COLO668 (cell line): Measurements from ENCODE around the gene STRN.
"Not testable (repeated sequence)": the region's sequence is repeated elsewhere in the genome, so short reads cannot be mapped to it uniquely, and the experiment has no call there.

ENCODE experiments used
- DNase-seq: peaks from one replicate; lab custom pipeline; 2025; ENCODE audit not compliant: unreplicated experiment; lab: John Stamatoyannopoulos, UW

STRN gene

DNA sequence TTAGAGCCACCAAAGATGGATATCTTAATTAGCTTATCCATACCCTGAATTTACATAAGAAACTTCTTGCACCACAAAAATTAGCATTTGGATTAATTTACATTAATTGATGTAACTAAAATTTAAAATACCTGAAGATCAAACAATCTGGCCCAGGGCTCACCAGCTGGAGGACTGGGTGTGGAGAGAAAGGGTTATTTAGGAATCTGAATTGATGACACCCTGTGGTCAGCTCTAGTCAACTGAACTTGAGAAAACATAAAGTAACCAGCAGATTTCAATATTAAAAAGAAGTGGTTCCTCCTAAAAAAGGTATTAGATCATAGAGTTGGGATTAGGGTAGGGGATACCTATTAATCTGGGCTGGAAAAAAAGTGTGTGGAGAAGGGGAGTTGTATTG lies 122.5 kb downstream of the STRN start:
- DNase-seq: no peak

DNA sequence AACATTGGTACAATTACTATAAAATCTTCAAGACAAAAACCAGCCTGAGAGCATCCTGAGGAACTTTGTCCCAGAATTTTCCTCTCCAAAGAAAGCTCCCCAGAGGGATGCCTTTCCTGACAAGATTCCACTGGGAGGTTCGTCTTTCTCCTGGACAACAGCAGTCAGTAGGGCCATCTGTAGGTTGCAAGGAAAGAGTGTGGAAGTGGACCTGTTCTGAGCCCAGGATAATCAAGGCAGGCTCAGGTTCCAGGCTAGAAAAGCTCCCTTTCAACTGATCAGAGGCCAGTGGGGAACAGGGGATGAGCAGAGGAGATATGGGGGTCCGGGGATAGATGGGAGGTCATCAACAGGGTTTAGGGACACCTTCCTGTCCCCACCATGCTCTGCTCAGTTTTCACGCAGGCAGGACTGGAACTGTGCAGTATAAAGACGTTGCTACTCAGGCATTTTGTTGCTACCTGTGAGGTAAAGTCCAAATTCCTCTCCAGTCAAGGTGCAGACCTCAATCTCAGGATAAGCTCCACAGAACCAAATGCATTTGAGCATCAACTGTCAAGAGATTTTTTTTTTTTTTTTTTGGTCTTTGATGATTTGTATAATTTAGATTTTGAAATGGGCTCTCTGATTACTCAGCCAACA lies 126.2 kb downstream of the STRN start:
- no peak for DNase-seq

DNA sequence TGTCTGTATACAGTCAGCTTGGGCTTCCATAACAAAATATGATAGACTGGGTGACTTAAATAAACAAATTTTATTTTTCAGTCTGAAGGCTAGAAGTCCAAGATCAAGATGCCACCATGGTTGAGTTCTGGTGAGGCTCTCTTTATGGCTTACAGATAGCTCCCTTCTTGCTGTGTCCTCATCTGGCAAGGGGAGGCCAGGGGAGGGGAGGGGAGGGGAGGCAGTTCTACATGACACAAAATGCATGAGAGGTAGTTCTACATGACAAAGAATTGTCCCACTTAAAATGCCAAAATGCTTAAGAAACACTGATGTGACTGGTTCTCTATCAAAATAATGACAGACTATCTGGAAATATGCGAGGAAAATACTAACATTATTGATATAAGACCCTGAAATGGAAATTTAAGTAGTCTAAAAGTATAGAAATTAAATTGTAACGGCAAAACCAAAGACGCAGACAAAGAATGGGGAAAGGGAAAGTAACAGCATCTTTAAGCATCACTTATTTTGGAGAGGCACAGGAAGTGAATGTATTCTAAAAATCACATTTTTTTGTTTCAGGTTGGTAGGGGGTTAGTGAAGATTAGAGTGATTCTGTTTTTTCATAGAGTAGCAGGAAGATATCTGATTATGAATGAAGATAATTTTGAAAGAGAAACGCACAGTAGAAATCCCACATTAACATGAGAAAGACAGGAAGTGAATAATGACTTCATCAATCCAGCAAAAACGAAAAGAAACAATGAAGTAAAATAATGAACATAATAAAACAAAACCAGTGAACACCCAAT lies 131.4 kb downstream of the STRN start:
- no peak for DNase-seq

DNA sequence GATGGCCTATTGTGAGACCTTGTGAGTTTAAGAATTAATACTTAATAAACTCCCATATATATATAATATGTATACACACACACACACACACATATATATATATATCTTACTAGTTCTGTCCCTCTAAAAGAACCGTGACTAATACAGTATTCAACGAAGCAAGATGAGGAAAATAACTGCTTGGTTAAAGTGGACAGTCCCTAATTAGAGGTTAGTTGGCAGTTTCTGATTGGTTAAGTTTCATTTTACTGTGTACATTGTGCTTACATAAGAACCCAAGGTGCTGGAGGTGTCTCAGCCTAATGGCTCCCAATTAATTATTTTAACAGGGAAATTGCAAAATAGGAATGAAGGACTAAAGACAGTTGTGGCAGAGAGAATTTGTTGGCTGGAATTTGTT lies 132.1 kb downstream of the STRN start:
- no peak for DNase-seq

DNA sequence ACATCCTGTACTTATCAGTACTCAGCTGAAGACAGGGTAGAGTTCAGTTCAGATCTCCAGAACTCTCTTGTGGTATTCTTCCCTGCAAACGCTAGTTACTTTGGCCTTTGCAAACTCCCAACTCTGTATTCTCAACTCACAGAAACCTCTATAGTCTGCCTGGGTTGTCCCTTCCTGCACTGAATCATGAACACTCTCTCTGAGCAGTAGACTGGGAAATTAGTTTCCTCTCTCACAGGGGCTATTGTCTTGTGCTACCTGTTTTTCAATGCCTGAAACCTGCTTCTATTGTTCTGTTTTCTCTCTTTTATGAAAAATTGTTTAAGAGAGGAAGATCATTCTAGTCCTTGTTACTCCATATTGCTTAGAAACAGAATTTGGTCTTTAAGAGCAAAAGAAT lies 135.2 kb downstream of the STRN start:
- no peak for DNase-seq

DNA sequence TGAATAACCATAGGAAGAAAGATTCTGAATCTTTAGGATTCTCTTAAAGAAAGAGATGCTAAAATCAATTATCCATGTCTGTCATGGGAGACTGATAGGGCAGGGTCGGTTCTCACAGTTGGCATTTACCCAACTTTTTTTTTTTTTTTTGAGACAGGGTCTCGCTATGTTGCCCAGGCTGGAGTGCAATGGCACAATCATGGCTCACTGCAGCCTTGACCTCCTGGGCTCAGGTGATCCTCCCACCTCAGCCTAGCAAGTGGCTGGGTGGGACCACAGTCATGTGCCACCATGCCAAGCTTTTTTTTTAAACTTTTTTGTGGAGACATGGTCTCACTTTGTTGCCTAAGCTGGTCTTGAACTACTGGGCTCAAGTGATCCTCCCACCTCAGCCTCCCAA lies 141.7 kb downstream of the STRN start:
- not testable (repeated sequence) for DNase-seq

DNA sequence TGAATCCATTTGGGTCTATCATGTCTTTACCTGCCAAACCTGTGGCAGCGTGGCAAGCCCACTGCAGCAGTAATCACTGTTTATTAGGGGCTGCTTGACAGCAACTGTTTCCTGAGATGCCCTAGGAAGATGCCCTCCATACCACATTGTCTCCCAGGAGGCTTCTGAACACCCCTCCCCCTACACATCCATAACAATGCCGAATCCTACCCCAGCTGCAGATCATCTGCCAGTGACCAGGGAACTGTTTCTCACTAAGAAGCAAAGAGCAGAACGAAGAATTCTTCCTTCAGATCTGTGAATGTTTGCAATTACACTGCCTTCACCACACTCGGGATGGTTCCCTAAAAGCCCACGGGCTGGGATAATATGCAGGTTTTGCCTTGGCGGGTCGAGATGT lies 142.1 kb downstream of the STRN start:
- DNase-seq: no peak

DNA sequence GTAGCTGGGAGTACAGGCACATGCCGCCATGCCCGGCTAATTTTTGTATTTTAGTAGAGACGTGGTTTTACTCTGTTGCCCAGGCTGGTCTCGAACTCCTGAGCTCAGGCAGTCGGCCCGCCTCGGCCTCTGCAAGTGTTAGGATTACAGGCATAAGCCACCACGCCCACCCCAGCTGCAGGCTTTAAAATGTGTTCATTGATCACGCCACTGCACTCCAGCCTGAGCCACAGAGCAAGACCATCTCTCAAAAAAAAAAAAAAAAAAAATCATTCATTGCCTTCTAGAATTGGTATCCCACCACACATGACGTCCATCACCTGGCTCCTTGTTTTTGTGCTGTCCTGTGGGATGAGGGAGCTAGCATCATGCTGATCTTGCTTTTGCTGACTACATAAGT lies 142.5 kb downstream of the STRN start:
- no peak for DNase-seq

DNA sequence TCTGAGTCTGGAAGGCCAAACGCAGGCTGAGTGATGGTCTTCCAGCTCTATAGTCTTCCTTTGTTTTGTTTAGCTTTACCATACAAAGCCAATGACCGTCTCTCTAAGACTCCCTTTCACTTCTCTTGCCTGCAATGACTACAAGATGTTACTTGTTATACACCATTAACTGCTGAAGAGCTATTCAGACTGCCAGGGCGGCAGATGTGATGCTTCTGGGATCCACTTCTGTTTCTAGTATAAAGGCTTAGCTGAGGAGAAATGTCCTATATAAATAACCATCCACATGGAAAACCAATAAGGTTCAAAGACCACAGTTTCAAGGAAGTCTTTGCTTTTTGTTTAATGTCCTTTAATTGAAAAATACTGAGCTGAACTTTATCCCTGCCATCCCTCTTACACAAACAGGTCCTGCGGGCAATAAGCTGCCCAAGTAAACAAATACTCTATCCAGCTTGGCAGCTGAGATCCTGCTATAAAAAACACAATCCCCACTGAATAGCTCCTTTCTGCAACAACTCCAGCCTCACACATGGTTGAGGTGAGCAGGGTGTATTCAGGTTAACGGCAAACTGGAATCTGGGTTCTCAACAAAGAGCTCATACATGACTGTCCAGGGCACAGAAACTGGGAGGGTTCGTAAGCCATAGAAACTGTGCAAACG lies 145.3 kb downstream of the STRN start:
- peak; percentile 49 for DNase-seq

DNA sequence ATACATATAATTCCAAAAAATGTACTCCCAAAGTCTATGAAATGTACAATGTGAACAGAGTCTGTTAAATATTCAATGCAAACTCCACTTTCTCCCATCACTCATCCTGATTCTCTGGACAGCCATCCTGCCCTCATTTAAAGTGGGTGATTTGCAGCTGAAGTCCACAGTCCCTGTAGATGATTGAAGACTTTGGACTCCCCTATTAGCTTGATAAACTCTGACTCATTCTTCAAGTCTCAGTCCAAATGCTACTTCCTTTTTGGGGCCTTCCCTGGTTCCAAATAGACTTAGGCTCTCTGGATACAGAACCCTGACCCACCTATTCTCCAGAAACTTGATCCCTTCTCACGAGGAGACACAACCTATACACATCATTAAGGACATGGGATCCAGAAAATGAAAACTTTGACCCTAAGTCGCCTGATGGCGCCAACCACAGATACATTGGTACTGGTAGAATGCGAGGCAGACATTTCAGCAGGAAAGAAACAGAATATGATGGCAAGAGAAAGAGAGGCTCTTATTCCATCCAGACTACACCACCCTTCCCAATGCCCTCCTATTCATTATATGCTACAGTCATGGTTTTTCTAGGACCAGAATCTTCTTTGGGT lies 147.1 kb downstream of the STRN start:
- DNase-seq: peak; percentile 18

DNA sequence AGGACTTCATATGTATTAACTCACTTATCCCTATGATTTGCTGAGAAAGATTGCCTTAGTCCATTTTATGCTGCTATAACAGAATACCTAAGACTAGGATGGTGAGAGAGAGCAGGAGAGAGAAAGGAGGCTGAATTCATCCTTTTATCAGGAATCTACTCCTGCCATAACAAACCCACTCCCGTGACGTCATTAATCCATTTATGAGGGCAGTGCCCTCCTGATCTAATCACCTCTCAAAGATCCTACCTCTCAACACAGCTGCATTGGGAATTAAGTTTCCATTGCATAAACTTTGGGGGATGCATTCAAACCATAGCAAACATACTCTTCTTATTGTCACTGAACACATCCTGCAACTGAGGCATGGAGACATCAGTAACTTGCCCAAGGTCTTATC lies 147.8 kb downstream of the STRN start:
- DNase-seq: no peak

DNA sequence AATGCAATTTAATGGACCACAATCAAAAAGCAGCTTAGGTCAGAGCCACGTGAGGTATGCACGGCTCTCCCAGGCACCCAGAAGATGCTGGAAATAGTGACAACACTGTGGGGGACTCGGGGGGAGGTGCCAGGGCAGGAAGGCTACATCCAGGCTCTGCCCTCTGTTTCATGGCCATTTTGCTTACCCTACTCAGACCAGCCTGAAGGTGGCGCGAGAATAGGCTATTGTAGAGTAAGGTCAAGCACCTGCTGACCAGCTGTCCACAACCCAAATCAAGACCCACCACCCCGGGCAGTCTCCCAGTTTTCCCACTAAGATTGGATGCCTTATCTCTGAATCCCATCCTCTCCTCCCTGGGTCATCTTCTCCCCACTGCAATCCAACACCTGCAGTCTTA lies 154.1 kb downstream of the STRN start:
- DNase-seq: no peak

DNA sequence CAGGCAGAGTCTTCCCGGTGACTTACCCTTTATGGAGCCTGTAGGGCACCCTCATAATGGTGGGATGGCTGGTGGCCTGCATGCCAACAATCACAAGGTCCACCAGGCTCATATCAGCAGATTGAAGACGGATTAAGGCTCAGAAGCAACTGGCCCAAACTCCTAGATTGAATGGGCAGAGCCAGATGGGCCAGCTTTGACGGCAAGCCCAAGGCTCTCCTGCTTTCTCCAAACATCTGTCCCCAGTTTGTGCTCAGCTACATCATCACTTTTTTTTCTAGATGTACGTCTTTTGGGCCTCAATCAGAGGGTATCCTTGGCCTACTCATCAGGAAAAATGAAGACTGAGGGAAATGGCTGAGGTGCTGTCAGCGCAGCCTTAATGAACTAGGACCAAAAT lies 155.3 kb downstream of the STRN start:
- no peak for DNase-seq

DNA sequence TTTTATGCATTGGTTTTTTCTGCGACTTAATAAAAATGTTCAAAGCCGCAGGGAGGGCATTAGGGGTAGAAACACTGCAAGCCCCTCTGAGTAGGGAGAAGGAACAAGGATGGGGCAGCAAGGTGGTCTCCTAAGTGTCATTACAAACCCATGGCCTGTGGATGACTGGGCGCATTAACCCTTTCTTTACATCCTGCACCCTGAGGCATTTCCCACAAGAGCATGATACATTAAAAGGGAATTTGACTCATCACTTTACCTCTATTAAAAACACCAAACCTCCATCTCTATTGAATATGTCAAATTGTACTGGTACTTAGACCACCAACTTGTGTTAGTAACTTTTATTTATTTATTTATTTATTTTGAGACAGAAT lies 157.3 kb downstream of the STRN start:
- no peak for DNase-seq

DNA sequence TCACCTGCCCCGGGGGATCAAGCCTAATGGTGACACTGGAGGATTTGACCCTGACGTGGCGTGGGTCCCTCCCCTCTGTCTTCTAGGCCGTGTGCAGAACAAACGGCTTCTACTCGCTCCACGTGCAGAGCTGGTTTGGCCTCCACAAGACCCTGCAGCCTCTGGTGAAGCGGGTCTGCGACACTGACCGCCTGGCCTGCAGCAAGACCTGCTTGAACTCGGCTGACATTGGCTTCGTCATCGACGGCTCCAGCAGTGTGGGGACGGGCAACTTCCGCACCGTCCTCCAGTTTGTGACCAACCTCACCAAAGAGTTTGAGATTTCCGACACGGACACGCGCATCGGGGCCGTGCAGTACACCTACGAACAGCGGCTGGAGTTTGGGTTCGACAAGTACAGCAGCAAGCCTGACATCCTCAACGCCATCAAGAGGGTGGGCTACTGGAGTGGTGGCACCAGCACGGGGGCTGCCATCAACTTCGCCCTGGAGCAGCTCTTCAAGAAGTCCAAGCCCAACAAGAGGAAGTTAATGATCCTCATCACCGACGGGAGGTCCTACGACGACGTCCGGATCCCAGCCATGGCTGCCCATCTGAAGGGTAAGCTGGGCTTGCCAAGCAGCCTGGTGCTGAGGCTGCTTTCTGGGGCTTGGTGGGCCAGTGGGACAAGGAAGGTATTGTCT lies 157.8 kb downstream of the STRN start:
- no peak for DNase-seq

DNA sequence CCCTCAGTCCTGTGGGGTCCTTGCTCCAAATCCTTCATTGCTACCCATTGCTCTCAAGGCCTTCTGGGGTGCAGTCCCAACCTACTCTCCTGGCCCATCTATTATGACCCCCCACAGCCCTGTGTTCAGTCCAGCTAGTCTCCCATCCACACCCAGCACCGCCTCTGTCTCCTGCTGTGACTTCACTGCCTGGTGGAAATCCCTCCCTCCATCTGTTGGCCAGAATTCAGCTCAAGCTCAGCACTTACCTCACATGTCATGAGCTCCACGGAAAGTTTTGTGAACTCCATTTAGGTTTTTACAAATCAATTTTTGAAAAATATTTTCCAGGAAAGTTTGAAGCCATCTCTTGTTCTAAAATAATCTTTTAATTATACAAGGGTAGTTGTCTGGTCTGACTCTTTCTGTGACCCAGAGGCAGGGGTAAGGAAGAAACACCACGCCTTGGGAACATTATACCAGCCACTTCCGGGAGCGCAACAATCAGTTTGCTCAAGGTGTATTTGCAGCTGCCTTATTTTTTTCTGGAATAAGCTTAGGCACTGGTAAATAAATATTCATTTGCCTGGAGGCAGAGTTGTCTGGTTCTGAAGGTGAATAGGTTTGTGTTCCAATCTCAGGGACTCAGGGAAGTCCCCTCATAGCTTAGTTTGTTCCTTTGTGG lies 159.0 kb downstream of the STRN start:
- DNase-seq: no peak

DNA sequence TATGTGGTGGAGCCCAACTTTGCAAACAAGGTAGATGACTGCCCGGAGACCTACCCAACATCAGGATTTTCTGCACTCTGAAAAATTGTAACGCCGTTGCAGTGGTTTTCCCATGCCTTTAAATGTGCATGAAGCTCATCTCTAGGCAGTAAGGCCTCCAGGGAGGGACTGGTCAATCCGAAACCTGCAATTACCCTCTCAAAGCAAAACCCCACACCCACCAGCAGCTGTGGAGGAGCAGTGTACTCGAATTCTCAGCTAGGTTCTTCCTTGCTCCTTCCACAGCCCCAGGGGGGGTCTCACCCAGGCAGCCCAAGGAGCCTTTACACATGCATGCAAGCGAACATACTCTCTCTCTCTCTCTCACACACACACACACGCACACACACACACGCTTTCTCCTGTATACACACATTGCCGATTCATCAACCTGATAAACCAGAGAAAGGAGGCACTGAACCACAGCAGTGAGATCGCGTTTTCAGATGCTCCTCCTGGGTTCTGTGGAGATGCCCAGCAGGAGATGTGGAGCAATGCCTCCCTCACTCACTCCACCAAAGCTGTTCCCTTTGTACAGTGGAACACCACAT lies 160.6 kb downstream of the STRN start:
- no peak for DNase-seq

DNA sequence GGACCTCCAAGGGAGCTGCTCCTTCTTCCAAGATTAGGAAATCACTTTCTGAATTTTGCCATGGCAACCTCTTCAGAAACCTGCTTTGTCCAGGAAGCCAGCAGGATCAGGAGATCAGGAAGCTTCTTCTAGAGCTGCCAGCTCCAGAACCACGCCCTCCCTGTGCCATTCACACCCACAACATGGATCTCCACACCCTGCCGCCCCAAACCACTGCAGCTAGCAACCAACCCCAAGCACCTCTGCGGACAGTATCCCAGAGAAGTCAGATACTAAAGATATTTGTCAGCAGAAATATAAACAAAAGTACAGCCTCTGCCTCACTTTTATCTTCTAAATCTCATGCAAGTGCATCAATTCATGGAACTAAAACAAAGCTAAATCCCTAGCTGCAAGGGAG lies 163.4 kb downstream of the STRN start:
- no peak for DNase-seq

DNA sequence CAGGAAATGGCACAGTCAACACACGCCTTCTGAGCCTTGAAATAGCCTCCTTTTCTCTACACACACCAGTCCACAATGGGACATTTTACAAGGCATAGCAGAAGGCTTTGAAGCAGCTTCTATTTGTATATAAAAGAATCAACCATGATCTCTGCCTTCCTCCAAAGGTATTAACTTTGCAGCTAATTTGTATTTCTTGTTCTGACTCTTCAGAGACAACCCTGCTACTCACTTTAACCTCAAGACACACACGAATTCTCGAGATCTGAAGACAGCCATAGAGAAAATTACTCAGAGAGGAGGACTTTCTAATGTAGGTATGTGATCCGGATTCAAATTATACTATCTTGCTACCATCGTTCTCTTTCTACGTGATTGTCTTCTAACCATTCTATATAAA lies 165.2 kb downstream of the STRN start:
- DNase-seq: no peak

DNA sequence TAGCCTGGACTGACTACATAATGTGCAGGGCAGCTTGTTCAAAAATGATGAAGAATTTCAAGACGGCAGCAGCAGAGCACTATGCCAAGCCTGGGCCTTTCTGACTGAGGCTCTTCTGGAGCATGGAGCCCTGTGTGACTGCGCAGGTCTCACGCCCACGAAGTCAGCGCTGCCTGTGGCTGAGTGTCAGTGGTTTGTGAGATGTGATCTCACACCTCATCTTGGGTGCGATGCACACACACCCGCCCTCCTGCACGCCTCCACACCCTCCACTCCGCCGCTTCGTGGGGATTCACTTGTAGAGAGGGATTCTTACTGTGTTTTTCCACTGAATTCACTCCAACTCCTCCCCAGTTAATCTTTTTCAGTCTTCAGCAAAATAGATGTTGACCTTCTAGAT lies 166.0 kb downstream of the STRN start:
- no peak for DNase-seq

DNA sequence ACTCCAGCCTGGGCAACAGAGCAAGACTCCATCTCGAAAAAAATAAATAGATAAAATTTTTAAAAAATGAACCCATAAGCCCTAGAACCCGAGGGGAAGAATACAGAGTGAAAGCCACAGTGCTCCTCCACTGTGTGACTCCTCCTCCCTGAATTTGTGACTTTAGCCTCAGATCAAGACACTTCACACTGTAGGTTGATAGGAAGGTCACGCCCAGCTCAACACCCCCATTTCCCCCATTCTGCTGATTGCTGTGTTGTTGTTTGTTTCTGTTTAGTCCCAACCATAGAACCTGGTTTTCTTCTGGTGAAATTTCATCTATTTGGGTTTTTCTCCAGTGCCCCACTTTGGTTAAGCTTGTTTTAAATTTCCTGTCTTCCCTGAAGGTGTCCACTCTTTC lies 167.6 kb downstream of the STRN start:
- DNase-seq: no peak
